ENCODE measurements around the gene ZNF488. TPM values are rescaled to one million over a fixed set of nuclear protein-coding genes. Genes with fewer than 3 reads are reported as not detected.

Gene ZNF488
- total RNA-seq, 2 experiments from 2014 or later = 0.33 to 0.50 TPM

GRCh38 chr10:47379901-47380300, 4.2 kb downstream of the ZNF488 start:
- Mint-ChIP-seq H3K27ac (no peak overlapping the region), H3K36me3 (no peaks in the 10 kb centered on the region), H3K27me3 (peaks cover 78% of the 10 kb centered on the region), H3K4me1 (peaks cover 9% of the 10 kb centered on the region), H3K9me3 (no peaks in the 10 kb centered on the region), H3K4me3 (no peak overlapping the region)
- DNase-seq = no peak

GRCh38 chr10:47379445-47379785, 4.7 kb downstream of the ZNF488 start:
- Mint-ChIP-seq H3K9me3 (no peaks in the 10 kb centered on the region), H3K27me3 (peaks cover 76% of the 10 kb centered on the region), H3K36me3 (no peaks in the 10 kb centered on the region), H3K4me3 (no peak overlapping the region), H3K4me1 (peaks cover 7% of the 10 kb centered on the region), H3K27ac (no peak overlapping the region)
- no peak for DNase-seq

GRCh38 chr10:47378606-47379444, 5.3 kb downstream of the ZNF488 start:
- H3K4me1 Mint-ChIP-seq = peaks cover 6% of the 10 kb centered on the region
- H3K27me3 Mint-ChIP-seq = peaks cover 73% of the 10 kb centered on the region
- no peak overlapping the region for H3K27ac Mint-ChIP-seq
- no peaks in the 10 kb centered on the region for H3K36me3 Mint-ChIP-seq
- no peak overlapping the region for H3K4me3 Mint-ChIP-seq
- H3K9me3 Mint-ChIP-seq = no peaks in the 10 kb centered on the region
- no peak for DNase-seq

GRCh38 chr10:47378183-47378510, 5.9 kb downstream of the ZNF488 start:
- H3K4me3 Mint-ChIP-seq = no peak overlapping the region

GRCh38 chr10:47376522-47377220, 7.4 kb downstream of the ZNF488 start:
- H3K27ac Mint-ChIP-seq = no peak overlapping the region
- no peaks in the 10 kb centered on the region for H3K9me3 Mint-ChIP-seq
- no peak overlapping the region for H3K4me3 Mint-ChIP-seq
- H3K4me1 Mint-ChIP-seq = no peaks in the 10 kb centered on the region
- H3K27me3 Mint-ChIP-seq = peaks cover 56% of the 10 kb centered on the region
- DNase-seq = no peak
- no peaks in the 10 kb centered on the region for H3K36me3 Mint-ChIP-seq

More at GRCh38 chr10:47378183-47378510, 5.9 kb downstream of the ZNF488 start:
- peaks cover 67% of the 10 kb centered on the region for H3K27me3 Mint-ChIP-seq
- no peak for DNase-seq
- H3K9me3 Mint-ChIP-seq = no peaks in the 10 kb centered on the region
- no peaks in the 10 kb centered on the region for H3K4me1 Mint-ChIP-seq
- H3K27ac Mint-ChIP-seq = no peak overlapping the region
- no peaks in the 10 kb centered on the region for H3K36me3 Mint-ChIP-seq

GRCh38 chr10:47374611-47375536, 9.2 kb downstream of the ZNF488 start:
- no peak overlapping the region for H3K4me3 Mint-ChIP-seq
- no peaks in the 10 kb centered on the region for H3K9me3 Mint-ChIP-seq
- no peaks in the 10 kb centered on the region for H3K36me3 Mint-ChIP-seq
- H3K27ac Mint-ChIP-seq = no peak overlapping the region
- peaks cover 42% of the 10 kb centered on the region for H3K27me3 Mint-ChIP-seq
- H3K4me1 Mint-ChIP-seq = no peaks in the 10 kb centered on the region
- DNase-seq = no peak

- Mint-ChIP-seq H3K27me3 (peaks cover 20% of the 10 kb centered on the region), H3K4me1 (no peaks in the 10 kb centered on the region), H3K9me3 (no peaks in the 10 kb centered on the region), H3K36me3 (no peaks in the 10 kb centered on the region), H3K4me3 (no peak overlapping the region), H3K27ac (no peak overlapping the region)
- no peak for DNase-seq
Measured at GRCh38 chr10:47372726-47373125, 11.4 kb downstream of the ZNF488 start.

- Mint-ChIP-seq H3K36me3 (no peaks in the 10 kb centered on the region), H3K4me3 (no peak overlapping the region), H3K9me3 (no peaks in the 10 kb centered on the region), H3K4me1 (no peaks in the 10 kb centered on the region), H3K27me3 (peaks cover 11% of the 10 kb centered on the region), H3K27ac (no peak overlapping the region)
- DNase-seq = no peak
Measured at GRCh38 chr10:47371629-47372485, 12.2 kb downstream of the ZNF488 start.

- Mint-ChIP-seq H3K27ac (no peak overlapping the region), H3K9me3 (no peaks in the 10 kb centered on the region), H3K4me3 (no peak overlapping the region), H3K27me3 (peaks cover 4% of the 10 kb centered on the region), H3K36me3 (no peaks in the 10 kb centered on the region), H3K4me1 (no peaks in the 10 kb centered on the region)
- no peak for DNase-seq
Measured at GRCh38 chr10:47370878-47371277, 13.2 kb downstream of the ZNF488 start.

GRCh38 chr10:47370015-47370767, 13.9 kb downstream of the ZNF488 start:
- DNase-seq = no peak
- H3K4me3 Mint-ChIP-seq = no peak overlapping the region
- H3K27me3 Mint-ChIP-seq = no peaks in the 10 kb centered on the region
- H3K9me3 Mint-ChIP-seq = no peaks in the 10 kb centered on the region
- no peaks in the 10 kb centered on the region for H3K36me3 Mint-ChIP-seq
- H3K27ac Mint-ChIP-seq = no peak overlapping the region
- H3K4me1 Mint-ChIP-seq = no peaks in the 10 kb centered on the region

GRCh38 chr10:47369251-47369894, 14.7 kb downstream of the ZNF488 start:
- H3K27ac Mint-ChIP-seq = no peak overlapping the region
- no peak for DNase-seq
- no peaks in the 10 kb centered on the region for H3K4me1 Mint-ChIP-seq
- no peaks in the 10 kb centered on the region for H3K36me3 Mint-ChIP-seq
- no peaks in the 10 kb centered on the region for H3K27me3 Mint-ChIP-seq
- no peaks in the 10 kb centered on the region for H3K9me3 Mint-ChIP-seq
- H3K4me3 Mint-ChIP-seq = no peak overlapping the region

GRCh38 chr10:47368431-47369180, 15.5 kb downstream of the ZNF488 start:
- Mint-ChIP-seq H3K27me3 (no peaks in the 10 kb centered on the region), H3K4me3 (no peak overlapping the region), H3K4me1 (no peaks in the 10 kb centered on the region)

GRCh38 chr10:47367646-47368045, 16.4 kb downstream of the ZNF488 start:
- Mint-ChIP-seq H3K27me3 (no peaks in the 10 kb centered on the region), H3K9me3 (no peaks in the 10 kb centered on the region), H3K4me3 (no peak overlapping the region), H3K36me3 (no peaks in the 10 kb centered on the region), H3K4me1 (no peaks in the 10 kb centered on the region), H3K27ac (no peak overlapping the region)
- no peak for DNase-seq

More at GRCh38 chr10:47368431-47369180, 15.5 kb downstream of the ZNF488 start:
- DNase-seq = no peak
- no peaks in the 10 kb centered on the region for H3K9me3 Mint-ChIP-seq
- H3K27ac Mint-ChIP-seq = no peak overlapping the region
- no peaks in the 10 kb centered on the region for H3K36me3 Mint-ChIP-seq
